Naive B cell (primary cell): ENCODE data around the gene TRIOBP. TPM values are rescaled to one million over a fixed set of nuclear protein-coding genes. Genes with fewer than 3 reads are reported as not detected.

Source experiments
- ATAC-seq, 2 donors: fragments of 150-1000 bp; cut with Tn5 transposase; 2 replicates each; pipeline ENCODE4 v1.10.0; 2021; ENCODE audit warnings: low read depth in 2 of 2, mild to moderate bottlenecking in 2 of 2, moderate library complexity in 2 of 2
- DNase-seq: peaks from one replicate; pipeline ENCODE4 v3.0.0; 2022
- H3K27ac Mint-ChIP-seq, 6 donors: one replicate each; pipeline ENCODE4 v1.8.0; 2020 to 2022; ENCODE audit warnings: mild to moderate bottlenecking in 6 of 6, mixed read lengths in 6 of 6, moderate library complexity in 5 of 6, inconsistent platforms in 2 of 6
- H3K27me3 Mint-ChIP-seq, 3 donors: one replicate each; pipeline ENCODE4 v1.8.0; 2021 to 2022; ENCODE audit warnings: mixed read lengths in 3 of 3, mild to moderate bottlenecking in 1 of 3
- H3K36me3 Mint-ChIP-seq, 2 donors: one replicate each; pipeline ENCODE4 v1.8.0; 2020 to 2022; ENCODE audit warnings: mixed read lengths in 2 of 2, inconsistent platforms in 1 of 2, mild to moderate bottlenecking in 1 of 2
- H3K4me1 Mint-ChIP-seq, 3 donors: one replicate each; pipeline ENCODE4 v1.8.0; 2020 to 2022; ENCODE audit warnings: mixed read lengths in 3 of 3, inconsistent platforms in 1 of 3, mild to moderate bottlenecking in 1 of 3, moderate library complexity in 1 of 3
- H3K4me3 Mint-ChIP-seq, 8 donors: one replicate each; pipeline ENCODE4 v1.8.0; 2020 to 2022; ENCODE audit warnings: mild to moderate bottlenecking in 8 of 8, mixed read lengths in 8 of 8, moderate library complexity in 8 of 8, inconsistent platforms in 2 of 8
- H3K9me3 Mint-ChIP-seq, 7 donors: one replicate each; pipeline ENCODE4 v1.8.0; 2020 to 2022; ENCODE audit warnings: mixed read lengths in 7 of 7, mild to moderate bottlenecking in 5 of 7, inconsistent platforms in 2 of 7, moderate library complexity in 1 of 7
- polyA plus RNA-seq, 6 donors: library from polyadenylated mRNA; unstranded; fragments of 300-500 nt; fragmentation: Illumina TruSeq; gene quantifications; one replicate each; pipeline ENCODE4 v1.2.3, GENCODE V29; 2021; ENCODE audit warnings: low read depth in 6 of 6

Gene TRIOBP
- polyA plus RNA-seq, 6 donors from 2014 or later: 13.7 to 19.5 (median 16.2) TPM

DNA sequence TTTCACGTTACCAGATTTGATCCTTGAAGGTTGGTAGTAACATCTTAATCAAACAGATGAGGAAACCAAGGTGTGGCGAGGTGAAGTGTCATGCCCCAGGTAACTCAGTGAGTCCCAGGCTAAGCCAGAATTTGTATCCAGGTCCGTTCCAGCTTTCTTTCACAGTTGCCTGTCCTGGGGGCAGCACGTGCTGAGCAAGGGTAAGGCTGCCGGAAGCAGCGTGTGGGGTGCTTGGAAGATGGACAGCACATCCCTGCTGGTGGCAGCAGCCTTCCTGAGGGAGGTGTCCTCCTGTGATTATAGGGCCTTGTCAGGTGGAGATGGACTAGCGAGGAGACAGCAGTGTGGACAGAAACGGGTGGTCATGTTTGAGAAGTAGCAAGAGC lies 50.9 kb downstream of the TRIOBP start:
- Mint-ChIP-seq H3K27ac (peak overlapping the region in 1 of 6 donors; percentile 76), H3K9me3 (no peaks in the 10 kb centered on the region), H3K27me3 (no peaks in the 10 kb centered on the region), H3K4me1 (peaks cover 23 to 33% (median 30%) of the 10 kb centered on the region in 3 donors), H3K4me3 (peak overlapping the region; percentile 25 to 79 (median 56)), H3K36me3 (no peaks in the 10 kb centered on the region)
- ATAC-seq (no peak), DNase-seq (no peak)

DNA sequence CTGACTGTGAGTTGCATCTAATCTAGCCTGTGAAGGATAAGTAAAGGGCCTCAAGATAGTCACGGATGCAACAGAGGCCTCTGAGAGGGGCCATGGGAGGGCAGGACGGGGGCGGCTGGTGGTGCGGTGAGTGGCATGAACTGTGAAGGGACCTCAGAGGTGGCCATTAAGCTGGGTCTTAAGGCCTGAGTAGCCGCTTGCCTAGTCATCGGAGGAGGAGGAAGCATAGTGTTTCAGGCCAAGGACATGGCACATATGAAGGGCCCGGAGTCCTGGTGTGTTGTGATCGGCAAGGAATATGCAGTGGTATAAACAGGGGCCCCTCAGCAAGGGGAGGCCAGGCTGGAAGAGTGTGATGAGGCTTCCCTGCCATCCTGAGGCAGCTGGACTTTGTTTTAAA lies 51.8 kb downstream of the TRIOBP start:
- Mint-ChIP-seq H3K9me3 (no peaks in the 10 kb centered on the region), H3K4me1 (peaks cover 23 to 30% (median 30%) of the 10 kb centered on the region in 3 donors), H3K27ac (no peak overlapping the region), H3K36me3 (no peaks in the 10 kb centered on the region), H3K27me3 (no peaks in the 10 kb centered on the region), H3K4me3 (peak overlapping the region in 5 of 8 donors; percentile 33 to 77 (median 51))
- DNase-seq (no peak), ATAC-seq (no peak)

DNA sequence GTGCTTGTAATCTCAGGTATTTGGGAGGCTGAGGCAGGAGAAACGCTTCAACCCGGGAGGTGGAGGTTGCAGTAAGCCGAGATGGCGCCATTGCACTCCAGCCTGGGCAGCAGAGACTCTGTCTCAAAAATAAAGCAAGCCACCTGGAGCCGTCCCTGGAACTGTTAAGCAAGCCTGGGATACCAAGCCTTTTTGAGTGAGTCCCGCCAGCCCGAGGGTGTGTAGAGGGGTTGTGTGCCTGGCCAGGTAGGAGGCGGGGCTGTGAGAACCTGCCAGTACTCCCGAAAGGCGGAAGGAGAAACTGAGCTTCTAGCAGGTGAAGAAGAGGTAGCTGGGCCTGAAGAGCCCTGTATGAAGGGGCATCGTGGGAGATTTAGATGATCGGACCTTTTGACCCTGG lies 52.4 kb downstream of the TRIOBP start:
- DNase-seq (no peak), ATAC-seq (no peak)
- Mint-ChIP-seq H3K27ac (peak overlapping the region in 1 of 6 donors; percentile 39), H3K27me3 (no peaks in the 10 kb centered on the region), H3K9me3 (no peaks in the 10 kb centered on the region), H3K4me1 (peaks cover 23 to 30% (median 29%) of the 10 kb centered on the region in 3 donors), H3K36me3 (no peaks in the 10 kb centered on the region), H3K4me3 (peak overlapping the region in 3 of 8 donors; percentile 43 to 76 (median 63))

DNA sequence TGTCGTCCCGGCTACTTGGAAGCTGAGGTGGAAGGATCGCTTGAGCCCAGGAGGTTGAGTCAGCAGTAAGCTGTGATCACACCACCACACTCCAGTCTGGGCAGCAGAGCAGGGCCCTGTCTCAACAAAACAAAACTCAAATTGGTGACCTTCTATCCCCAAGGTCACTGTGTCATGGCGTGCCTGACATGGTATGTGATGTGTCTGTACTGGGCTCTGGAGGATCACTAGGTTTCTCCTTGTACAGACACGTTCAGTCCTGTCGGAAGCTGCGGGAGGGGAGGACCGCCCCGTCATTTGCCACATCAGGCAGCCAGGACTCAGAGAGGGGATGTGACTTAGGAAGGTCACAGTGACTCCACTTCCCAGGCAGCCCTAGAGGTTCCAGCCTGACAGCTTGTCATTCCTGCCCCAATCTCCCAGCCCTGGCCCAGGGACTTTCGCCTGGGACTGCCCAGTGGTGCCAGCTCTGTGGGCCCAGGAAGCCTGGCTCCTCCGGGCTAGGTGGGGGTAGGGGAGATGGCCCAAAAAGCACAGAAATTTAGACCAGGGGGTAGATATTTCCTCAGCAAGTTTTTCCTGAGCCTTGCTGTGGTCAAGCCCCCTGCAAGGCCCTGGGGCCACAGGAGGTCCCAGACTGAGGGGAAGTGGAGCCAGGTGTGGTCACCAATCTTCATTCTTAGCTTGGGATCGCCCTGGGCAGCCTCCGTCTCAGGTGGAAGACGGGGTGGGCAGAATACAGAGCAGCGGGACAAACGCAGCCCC lies 53.2 kb downstream of the TRIOBP start:
- H3K27me3 Mint-ChIP-seq: no peaks in the 10 kb centered on the region
- ATAC-seq (no peak), DNase-seq (no peak)
- H3K36me3 Mint-ChIP-seq: no peaks in the 10 kb centered on the region
- H3K4me3 Mint-ChIP-seq: peak overlapping the region in 1 of 8 donors; percentile 21
- H3K9me3 Mint-ChIP-seq: no peaks in the 10 kb centered on the region
- H3K4me1 Mint-ChIP-seq: peaks cover 24 to 29% (median 25%) of the 10 kb centered on the region in 3 donors
- H3K27ac Mint-ChIP-seq: no peak overlapping the region

DNA sequence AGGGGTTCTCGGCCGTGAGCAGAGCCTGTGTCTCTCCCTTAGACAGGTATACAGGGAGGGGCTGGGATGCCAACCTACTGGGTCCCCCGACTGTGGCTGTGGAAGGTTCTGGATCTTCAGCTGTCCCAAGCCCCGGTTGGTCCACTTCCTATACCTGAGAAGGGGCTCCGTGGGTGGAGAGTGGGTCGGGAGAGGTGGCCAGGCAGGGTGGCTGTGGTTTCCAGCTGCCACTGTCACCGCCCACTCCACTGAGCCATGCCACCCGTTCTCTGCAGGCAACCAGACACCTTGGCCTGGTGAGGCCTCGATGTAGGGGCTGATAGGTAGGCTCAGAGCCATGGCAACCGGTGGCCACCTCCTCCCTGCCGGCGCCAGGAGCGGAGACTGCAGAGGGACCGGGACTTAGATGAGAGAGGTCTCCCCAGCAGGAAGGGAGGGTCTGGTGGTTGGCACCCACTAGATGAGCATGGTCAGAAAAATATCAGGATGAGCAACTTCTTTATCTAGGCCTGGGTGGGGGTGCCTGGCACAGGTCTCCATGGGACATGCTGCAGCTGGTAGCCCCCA lies 53.8 kb downstream of the TRIOBP start:
- Mint-ChIP-seq H3K36me3 (no peaks in the 10 kb centered on the region), H3K4me3 (peak overlapping the region in 1 of 8 donors; percentile 21), H3K27me3 (no peaks in the 10 kb centered on the region), H3K27ac (peak overlapping the region in 1 of 6 donors; percentile 75), H3K9me3 (no peaks in the 10 kb centered on the region), H3K4me1 (peaks cover 18 to 22% (median 20%) of the 10 kb centered on the region in 3 donors)
- no peak for DNase-seq
- no peak for ATAC-seq

DNA sequence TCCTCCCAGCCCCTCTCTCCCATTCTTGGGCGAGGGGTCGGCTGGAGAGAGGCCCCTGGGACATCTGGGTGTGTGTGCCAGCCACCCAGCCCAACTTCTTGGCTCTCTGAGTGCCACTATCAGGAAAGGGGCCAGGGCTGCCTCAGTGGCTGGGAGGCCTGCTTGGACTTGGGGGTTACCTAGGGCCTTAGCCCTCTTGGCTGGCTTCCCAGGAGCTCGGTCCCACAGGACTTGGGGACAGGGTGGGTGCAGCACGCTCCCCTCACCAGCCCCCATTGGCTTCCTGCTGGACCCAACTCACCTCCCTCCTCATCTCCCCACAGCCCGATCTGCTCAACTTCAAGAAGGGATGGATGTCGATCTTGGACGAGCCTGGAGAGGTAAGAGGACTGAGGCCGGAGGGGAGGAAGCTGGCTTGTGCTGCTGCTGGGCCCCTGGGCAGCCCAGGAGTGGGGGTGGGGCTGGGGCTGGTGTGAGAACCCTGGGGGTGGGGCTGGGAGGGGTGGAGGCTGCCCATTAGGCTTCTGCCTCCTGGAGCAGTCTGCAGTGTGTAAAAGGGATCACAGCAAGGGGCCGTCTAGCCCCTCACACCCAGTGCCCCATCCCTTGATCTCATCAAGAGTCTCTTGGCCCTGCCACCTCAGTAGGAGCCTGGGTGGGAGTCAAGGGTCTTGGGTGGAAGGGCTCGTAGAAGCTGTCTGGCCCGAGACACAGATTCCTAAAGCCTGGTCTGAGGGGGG lies 54.8 kb downstream of the TRIOBP start:
- DNase-seq: no peak
- H3K27me3 Mint-ChIP-seq: no peaks in the 10 kb centered on the region
- H3K4me3 Mint-ChIP-seq: no peak overlapping the region
- ATAC-seq: no peak
- H3K4me1 Mint-ChIP-seq: peaks cover 18 to 22% (median 20%) of the 10 kb centered on the region in 3 donors
- H3K27ac Mint-ChIP-seq: no peak overlapping the region
- H3K36me3 Mint-ChIP-seq: no peaks in the 10 kb centered on the region
- H3K9me3 Mint-ChIP-seq: no peaks in the 10 kb centered on the region

DNA sequence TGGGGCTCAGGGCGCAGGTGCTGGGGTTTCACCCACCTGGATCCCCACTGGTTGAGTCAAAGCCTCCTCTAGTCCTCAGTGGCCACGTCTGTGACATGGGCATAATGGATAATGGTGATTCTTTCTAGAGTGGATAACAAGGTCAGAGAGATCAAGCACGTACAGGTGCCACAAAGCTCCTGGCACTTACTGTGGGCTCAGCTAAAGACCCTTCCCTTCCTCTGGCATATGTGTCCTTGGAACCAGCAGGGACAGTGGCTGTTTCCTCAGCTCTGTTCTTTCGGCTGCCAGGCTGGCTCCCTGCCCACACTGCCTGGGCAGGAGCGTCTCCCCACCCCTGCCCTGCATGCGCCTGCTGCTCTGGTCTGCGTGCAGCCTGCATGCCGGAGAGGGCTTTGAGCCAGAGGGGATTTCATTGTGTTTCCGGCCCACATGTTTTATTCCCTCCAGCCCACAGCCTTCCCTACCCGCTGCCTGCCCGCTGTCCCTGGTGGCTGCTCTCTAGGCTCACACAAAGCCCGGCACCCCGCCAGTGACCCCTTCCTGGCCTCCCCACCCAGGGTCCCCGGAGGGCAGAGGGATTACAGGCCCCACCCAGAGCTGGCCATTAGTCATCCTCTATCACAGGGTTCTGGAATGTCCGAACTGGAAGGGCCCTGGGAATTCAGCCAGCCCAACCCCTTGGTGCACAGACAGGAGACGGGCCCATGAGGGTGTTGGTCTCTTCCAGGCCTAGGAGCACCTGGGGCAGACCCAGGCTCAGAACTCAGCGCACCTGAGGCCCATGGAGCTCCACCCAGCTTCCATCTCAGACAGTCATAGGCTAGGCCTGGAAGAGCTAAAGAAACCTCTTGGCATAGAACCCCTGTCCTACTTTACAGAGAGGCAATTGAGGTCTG lies 55.6 kb downstream of the TRIOBP start:
- no peaks in the 10 kb centered on the region for H3K36me3 Mint-ChIP-seq
- H3K4me3 Mint-ChIP-seq: no peak overlapping the region
- ATAC-seq: no peak

DNA sequence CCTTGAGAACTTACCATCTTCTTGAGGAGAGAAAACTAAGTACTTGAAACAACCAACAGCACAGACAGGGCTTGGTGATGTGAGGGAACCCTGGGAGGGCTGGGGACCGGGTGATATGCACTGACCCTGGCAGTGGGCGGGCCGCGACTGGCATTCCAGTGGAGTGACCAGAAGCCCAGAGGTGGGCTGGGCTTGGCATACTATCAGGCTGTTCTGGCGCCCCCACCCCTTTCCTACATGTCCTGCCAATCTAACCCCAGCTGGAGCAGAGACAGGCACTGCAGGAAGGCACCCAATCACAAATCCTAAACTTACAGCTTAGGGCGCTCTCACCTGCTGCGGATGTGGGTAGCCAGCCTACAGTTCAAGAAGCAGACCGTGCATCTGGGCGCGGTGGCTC lies 56.9 kb downstream of the TRIOBP start:
- ATAC-seq (no peak), DNase-seq (no peak)
- Mint-ChIP-seq H3K36me3 (peaks cover 0 to 7% of the 10 kb centered on the region in 2 donors), H3K4me1 (peaks cover under 1 to 12% (median 6%) of the 10 kb centered on the region in 3 donors), H3K4me3 (no peak overlapping the region), H3K27ac (no peak overlapping the region), H3K9me3 (no peaks in the 10 kb centered on the region), H3K27me3 (no peaks in the 10 kb centered on the region)

More for the DNA sequence above, 55.6 kb downstream of the TRIOBP start:
- Mint-ChIP-seq H3K9me3 (no peaks in the 10 kb centered on the region), H3K27me3 (no peaks in the 10 kb centered on the region), H3K27ac (peak overlapping the region in 1 of 6 donors; percentile 47), H3K4me1 (peaks cover 12 to 22% (median 13%) of the 10 kb centered on the region in 3 donors)
- DNase-seq: no peak

DNA sequence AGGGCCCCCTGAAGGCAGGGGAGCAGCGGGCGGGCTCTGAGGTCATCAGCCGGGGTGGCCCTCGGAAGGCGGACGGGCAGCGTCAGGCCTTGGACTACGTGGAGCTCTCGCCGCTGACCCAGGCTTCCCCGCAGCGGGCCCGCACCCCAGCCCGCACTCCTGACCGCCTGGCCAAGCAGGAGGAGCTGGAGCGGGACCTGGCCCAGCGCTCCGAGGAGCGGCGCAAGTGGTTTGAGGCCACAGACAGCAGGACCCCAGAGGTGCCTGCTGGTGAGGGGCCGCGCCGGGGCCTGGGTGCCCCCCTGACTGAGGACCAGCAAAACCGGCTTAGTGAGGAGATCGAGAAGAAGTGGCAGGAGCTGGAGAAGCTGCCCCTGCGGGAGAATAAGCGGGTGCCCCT lies 60.8 kb downstream of the TRIOBP start:
- no peak overlapping the region for H3K4me3 Mint-ChIP-seq

DNA sequence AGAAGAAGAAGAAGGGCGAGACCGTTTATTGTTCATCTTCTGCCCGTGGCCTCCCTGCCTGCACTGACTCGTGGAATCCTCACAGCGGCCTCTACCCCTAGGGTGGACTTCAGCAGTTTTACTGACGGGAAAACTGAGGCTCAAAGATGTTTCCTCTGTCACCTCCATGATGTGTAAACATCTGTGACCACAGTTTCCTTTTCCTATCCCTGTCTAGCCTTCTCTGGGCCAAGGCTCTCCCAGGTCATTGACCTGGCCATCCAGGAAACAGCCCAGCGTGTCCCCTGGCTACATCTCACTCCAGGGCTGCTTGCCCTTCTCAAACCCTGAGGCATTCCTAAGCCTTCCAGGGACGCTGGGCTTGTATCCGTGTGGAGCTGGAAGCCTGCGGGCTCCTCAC lies 61.8 kb downstream of the TRIOBP start:
- Mint-ChIP-seq H3K27me3 (no peaks in the 10 kb centered on the region), H3K9me3 (no peaks in the 10 kb centered on the region), H3K36me3 (peaks cover 8 to 11% of the 10 kb centered on the region in 2 donors), H3K27ac (peak overlapping the region in 1 of 6 donors; percentile 59), H3K4me3 (no peak overlapping the region), H3K4me1 (peaks cover 0 to 7% (median 3%) of the 10 kb centered on the region in 3 donors)
- ATAC-seq (no peak), DNase-seq (no peak)

More for the DNA sequence above, 60.8 kb downstream of the TRIOBP start:
- H3K9me3 Mint-ChIP-seq: no peaks in the 10 kb centered on the region
- H3K4me1 Mint-ChIP-seq: peaks cover 0 to 7% (median 6%) of the 10 kb centered on the region in 3 donors
- H3K36me3 Mint-ChIP-seq: peaks cover 7 to 9% of the 10 kb centered on the region in 2 donors
- H3K27ac Mint-ChIP-seq: no peak overlapping the region
- ATAC-seq (no peak), DNase-seq (no peak)
- no peaks in the 10 kb centered on the region for H3K27me3 Mint-ChIP-seq

DNA sequence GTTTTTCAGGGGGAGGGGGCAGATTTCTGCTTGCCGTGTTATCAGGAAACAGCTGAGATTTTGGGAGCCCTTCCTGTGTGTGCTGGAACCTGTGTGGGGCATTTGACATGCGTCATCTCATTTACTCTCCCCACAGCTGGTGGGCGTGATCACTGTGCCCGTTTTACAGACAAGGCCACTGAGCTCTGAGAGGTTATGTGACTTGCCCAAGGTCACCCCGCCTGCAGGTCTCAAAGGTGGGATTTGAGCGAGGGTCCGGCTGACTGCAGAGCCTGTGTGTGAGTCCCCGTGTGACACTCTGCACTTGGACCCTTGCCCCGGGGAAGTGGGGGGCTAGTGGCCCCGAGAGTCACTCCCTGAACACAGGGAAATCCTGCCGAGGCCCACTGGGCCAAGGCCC lies 62.4 kb downstream of the TRIOBP start:
- H3K9me3 Mint-ChIP-seq: no peaks in the 10 kb centered on the region
- H3K4me3 Mint-ChIP-seq: no peak overlapping the region
- H3K36me3 Mint-ChIP-seq: peaks cover 11 to 17% of the 10 kb centered on the region in 2 donors

DNA sequence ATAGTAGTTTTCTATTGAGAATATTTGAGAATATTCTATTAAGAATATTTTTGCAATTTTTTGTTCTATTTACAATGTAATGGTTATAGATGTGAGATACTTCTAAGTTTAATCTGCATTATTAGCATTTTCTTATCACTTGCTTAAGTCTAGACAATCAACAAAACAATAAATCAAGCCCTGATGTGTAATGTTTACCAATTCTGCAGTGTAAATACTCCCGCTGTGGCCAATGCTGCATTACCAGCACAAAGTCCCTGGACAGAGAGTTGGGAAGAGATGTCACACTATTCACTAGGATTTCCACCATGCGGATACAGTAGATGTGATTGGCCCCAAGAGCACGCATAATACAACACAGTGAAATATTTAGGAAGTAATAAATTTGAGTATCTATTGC lies 63.3 kb downstream of the TRIOBP start:
- ATAC-seq (no peak), DNase-seq (no peak)
- H3K4me1 Mint-ChIP-seq: peaks cover 0 to 12% (median 0%) of the 10 kb centered on the region in 3 donors
- H3K4me3 Mint-ChIP-seq: no peak overlapping the region
- no peaks in the 10 kb centered on the region for H3K27me3 Mint-ChIP-seq
- H3K27ac Mint-ChIP-seq: no peak overlapping the region
- H3K9me3 Mint-ChIP-seq: no peaks in the 10 kb centered on the region
- peaks cover 11 to 17% of the 10 kb centered on the region in 2 donors for H3K36me3 Mint-ChIP-seq

More for the DNA sequence above, 62.4 kb downstream of the TRIOBP start:
- no peaks in the 10 kb centered on the region for H3K27me3 Mint-ChIP-seq
- no peak for ATAC-seq
- peaks cover 0 to 10% (median 3%) of the 10 kb centered on the region in 3 donors for H3K4me1 Mint-ChIP-seq
- H3K27ac Mint-ChIP-seq: no peak overlapping the region
- no peak for DNase-seq

DNA sequence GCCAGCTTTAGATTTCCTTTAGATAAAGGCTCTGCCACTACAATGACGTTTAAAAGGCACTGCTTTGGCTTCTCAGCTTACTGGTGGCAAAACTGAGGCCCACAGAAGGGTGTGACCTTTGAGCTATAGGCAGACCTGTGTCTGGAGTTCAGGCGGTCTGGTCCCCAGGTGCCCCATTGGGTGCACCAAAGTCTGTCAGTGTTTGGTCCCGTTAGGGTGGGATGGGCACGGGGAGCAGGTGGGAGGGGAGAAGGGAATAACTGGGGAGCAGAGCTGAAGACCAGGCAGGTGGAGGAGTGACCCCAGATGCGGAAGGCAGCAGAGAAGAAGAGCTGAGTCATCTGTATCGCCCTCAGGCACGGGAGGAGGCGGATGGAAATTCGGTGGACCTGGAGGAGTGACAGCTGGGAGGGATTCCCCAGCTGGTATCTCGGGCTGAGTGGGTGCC lies 65.6 kb downstream of the TRIOBP start:
- peaks cover 0 to 12% (median 0%) of the 10 kb centered on the region in 3 donors for H3K4me1 Mint-ChIP-seq
- no peaks in the 10 kb centered on the region for H3K9me3 Mint-ChIP-seq
- no peak overlapping the region for H3K27ac Mint-ChIP-seq
- ATAC-seq: no peak
- DNase-seq: no peak
- no peaks in the 10 kb centered on the region for H3K27me3 Mint-ChIP-seq
- H3K4me3 Mint-ChIP-seq: no peak overlapping the region
- H3K36me3 Mint-ChIP-seq: peaks cover 11 to 17% of the 10 kb centered on the region in 2 donors
